ENCODE results near the gene WNT2.

Gene WNT2

DNA sequence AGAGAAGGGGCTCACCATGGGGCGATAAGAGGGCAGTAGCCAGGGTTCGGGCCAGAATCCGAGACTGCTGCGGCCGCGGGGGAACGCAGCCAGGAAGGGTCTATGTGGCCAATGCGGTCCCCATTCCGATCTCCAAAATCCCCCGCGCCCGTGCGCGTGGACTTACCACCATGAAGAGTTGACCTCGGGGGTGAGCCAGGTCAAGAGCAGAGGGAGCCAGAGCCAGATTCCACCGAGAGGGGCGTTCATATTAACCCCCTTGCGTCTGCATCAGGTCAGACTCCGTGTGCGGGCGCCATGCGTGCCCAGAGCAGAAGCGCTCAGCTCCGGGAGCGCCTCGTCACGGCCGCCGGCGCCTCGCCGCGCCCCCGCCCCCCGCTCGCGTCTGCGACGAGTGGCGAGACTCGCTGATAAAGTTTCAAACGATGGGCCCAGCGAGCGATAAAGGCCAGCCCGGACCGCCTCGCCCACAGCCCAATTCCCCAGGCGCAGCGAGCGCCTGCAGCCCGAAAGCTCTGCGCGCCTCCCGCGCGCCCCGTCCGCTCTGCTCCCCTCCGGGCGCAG, at the start of gene WNT2:
Gene WNT2 (minus strand): TSS at position 318 of the 564 bp plus-strand sequence. CDS start 69 bp downstream, at position 249.
- H3K36me3 Mint-ChIP-seq (ENCODE audit: low read depth) = no peaks in the 10 kb centered on the region
- peaks cover 62% of the 10 kb centered on the region for H3K27me3 Mint-ChIP-seq
- intact Hi-C loops (cut with micrococcal nuclease) = no loop called here
- H3K27ac Mint-ChIP-seq = no peak within 1 kb of the TSS
- no peaks in the 10 kb centered on the region for H3K4me1 Mint-ChIP-seq (ENCODE audit: low read depth)
- H3K4me3 Mint-ChIP-seq = no peak within 1 kb of the TSS
- H3K9me3 Mint-ChIP-seq = no peaks in the 10 kb centered on the region

GRCh38 chr7:117372073-117372472, 49.2 kb upstream of the WNT2 start:
- no peaks in the 10 kb centered on the region for H3K36me3 Mint-ChIP-seq (ENCODE audit: low read depth)
- no peaks in the 10 kb centered on the region for H3K9me3 Mint-ChIP-seq
- intact Hi-C loops (cut with micrococcal nuclease) = no loop called here
- H3K27me3 Mint-ChIP-seq = no peaks in the 10 kb centered on the region
- no peak overlapping the region for H3K27ac Mint-ChIP-seq
- no peak overlapping the region for H3K4me3 Mint-ChIP-seq
- H3K4me1 Mint-ChIP-seq (ENCODE audit: low read depth) = no peaks in the 10 kb centered on the region

GRCh38 chr7:117364339-117365080, 41.7 kb upstream of the WNT2 start:
- no peak overlapping the region for H3K4me3 Mint-ChIP-seq
- H3K27ac Mint-ChIP-seq = no peak overlapping the region
- no peaks in the 10 kb centered on the region for H3K9me3 Mint-ChIP-seq
- H3K27me3 Mint-ChIP-seq = peaks cover 1% of the 10 kb centered on the region
- H3K36me3 Mint-ChIP-seq (ENCODE audit: low read depth) = no peaks in the 10 kb centered on the region
- intact Hi-C loops (cut with micrococcal nuclease) = no loop called here
- H3K4me1 Mint-ChIP-seq (ENCODE audit: low read depth) = no peaks in the 10 kb centered on the region

GRCh38 chr7:117362294-117362888, 39.5 kb upstream of the WNT2 start:
- Mint-ChIP-seq H3K36me3 (ENCODE audit: low read depth) (no peaks in the 10 kb centered on the region), H3K27me3 (peaks cover 1% of the 10 kb centered on the region), H3K27ac (no peak overlapping the region), H3K4me3 (no peak overlapping the region), H3K9me3 (no peaks in the 10 kb centered on the region), H3K4me1 (ENCODE audit: low read depth) (no peaks in the 10 kb centered on the region)
- intact Hi-C loops (cut with micrococcal nuclease) = no loop called here

- peaks cover 8% of the 10 kb centered on the region for H3K9me3 Mint-ChIP-seq
- H3K36me3 Mint-ChIP-seq (ENCODE audit: low read depth) = no peaks in the 10 kb centered on the region
- H3K4me1 Mint-ChIP-seq (ENCODE audit: low read depth) = no peaks in the 10 kb centered on the region
- no peak overlapping the region for H3K4me3 Mint-ChIP-seq
- H3K27me3 Mint-ChIP-seq = no peaks in the 10 kb centered on the region
- H3K27ac Mint-ChIP-seq = no peak overlapping the region
- intact Hi-C loops (cut with micrococcal nuclease) = no loop called here
Measured at GRCh38 chr7:117350027-117350426, 27.2 kb upstream of the WNT2 start.

- H3K4me3 Mint-ChIP-seq = no peak overlapping the region
- H3K27me3 Mint-ChIP-seq = no peaks in the 10 kb centered on the region
Measured at GRCh38 chr7:117349570-117349969, 26.7 kb upstream of the WNT2 start.

DNA sequence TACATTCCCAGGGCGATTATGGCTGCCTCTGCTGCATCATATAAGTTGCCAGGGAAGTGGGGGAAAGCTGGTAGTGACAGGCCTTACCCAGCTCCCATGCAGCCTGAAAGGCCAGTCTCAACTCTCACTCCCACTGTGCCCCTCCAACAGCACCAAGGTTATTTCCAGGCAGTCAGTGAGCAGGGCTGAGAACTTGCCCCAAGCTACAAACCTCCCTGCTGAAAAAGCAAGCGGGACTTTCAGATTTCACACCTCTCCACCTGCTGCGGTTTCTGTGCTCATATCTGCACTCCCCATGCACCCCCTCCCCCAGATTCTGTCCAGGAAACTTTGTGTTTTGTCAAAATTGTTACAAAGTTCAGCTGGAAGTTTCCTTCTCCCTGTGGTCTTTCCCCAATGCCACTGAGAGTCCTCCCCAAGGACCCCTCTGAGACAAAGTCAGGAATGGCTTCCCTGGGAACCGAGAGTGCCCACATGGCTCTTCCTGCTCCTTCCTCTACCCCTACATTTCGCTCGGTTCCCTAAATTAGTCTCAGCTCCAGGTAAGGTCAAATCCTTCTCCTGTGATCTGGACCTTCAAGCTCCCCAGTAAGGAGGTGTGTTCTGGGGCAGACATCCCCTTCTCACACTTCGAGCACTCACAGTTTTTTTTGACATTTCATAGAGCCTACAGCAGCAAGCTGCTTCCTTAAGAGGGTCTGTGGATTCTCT, 25.3 kb upstream of the WNT2 start:
- Mint-ChIP-seq H3K27ac (no peak overlapping the region), H3K4me3 (no peak overlapping the region), H3K4me1 (ENCODE audit: low read depth) (no peaks in the 10 kb centered on the region), H3K27me3 (no peaks in the 10 kb centered on the region), H3K36me3 (ENCODE audit: low read depth) (no peaks in the 10 kb centered on the region), H3K9me3 (peaks cover 8% of the 10 kb centered on the region)
- intact Hi-C loops (cut with micrococcal nuclease) = no loop called here

More at GRCh38 chr7:117349570-117349969, 26.7 kb upstream of the WNT2 start:
- intact Hi-C loops (cut with micrococcal nuclease) = no loop called here
- Mint-ChIP-seq H3K9me3 (peaks cover 8% of the 10 kb centered on the region), H3K27ac (no peak overlapping the region), H3K4me1 (ENCODE audit: low read depth) (no peaks in the 10 kb centered on the region), H3K36me3 (ENCODE audit: low read depth) (no peaks in the 10 kb centered on the region)

GRCh38 chr7:117347480-117347879, 24.6 kb upstream of the WNT2 start:
- no peak overlapping the region for H3K27ac Mint-ChIP-seq
- no peak overlapping the region for H3K4me3 Mint-ChIP-seq
- no peaks in the 10 kb centered on the region for H3K36me3 Mint-ChIP-seq (ENCODE audit: low read depth)
- H3K27me3 Mint-ChIP-seq = no peaks in the 10 kb centered on the region
- no peaks in the 10 kb centered on the region for H3K4me1 Mint-ChIP-seq (ENCODE audit: low read depth)
- intact Hi-C loops (cut with micrococcal nuclease) = no loop called here
- peaks cover 8% of the 10 kb centered on the region for H3K9me3 Mint-ChIP-seq

GRCh38 chr7:117346161-117346560, 23.3 kb upstream of the WNT2 start:
- Mint-ChIP-seq H3K27me3 (no peaks in the 10 kb centered on the region), H3K4me1 (ENCODE audit: low read depth) (no peaks in the 10 kb centered on the region), H3K4me3 (no peak overlapping the region), H3K36me3 (ENCODE audit: low read depth) (no peaks in the 10 kb centered on the region), H3K27ac (no peak overlapping the region), H3K9me3 (peaks cover 8% of the 10 kb centered on the region)
- intact Hi-C loops (cut with micrococcal nuclease) = no loop called here

DNA sequence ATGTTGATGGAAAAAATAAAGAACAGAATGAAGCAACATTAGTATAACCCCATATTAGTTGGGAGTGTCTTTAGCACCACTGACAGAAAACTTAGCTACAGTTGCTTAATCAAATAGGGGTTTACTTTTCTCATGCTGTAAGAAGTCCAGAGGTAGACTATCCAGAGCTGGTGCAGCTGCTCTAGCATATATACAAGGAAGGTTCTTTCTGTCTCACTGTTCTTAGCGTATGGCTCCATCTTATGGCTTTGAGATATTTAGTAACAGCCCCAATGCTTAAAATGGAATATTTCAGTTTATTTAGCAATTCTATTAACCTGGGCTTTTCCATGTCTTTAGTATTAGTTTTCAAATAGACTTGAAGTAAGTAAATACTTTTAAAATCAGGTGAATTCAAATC, 15.2 kb upstream of the WNT2 start:
- Mint-ChIP-seq H3K27ac (no peak overlapping the region), H3K4me3 (no peak overlapping the region), H3K36me3 (ENCODE audit: low read depth) (no peaks in the 10 kb centered on the region), H3K4me1 (ENCODE audit: low read depth) (no peaks in the 10 kb centered on the region), H3K27me3 (no peaks in the 10 kb centered on the region), H3K9me3 (no peaks in the 10 kb centered on the region)
- intact Hi-C loops (cut with micrococcal nuclease) = no loop called here

DNA sequence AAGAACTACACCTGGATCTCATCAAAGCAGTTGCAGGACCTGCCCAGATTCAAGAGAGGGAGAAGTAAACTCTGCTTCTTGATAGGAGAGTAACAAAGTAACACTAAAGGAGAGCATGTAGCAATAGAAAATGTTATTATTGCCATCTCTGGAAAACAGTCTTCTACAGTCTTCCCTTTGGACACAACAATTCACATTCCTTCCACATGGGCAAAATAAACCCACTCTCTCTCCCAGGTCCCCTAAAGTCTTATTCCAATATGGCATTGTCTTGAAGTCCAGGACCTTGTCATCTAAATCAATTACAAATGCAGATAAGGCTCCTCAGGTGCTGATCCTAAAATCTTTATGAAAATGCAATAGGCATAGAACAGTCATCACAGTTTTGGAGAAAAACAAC, 10.3 kb upstream of the WNT2 start:
- intact Hi-C loops (cut with micrococcal nuclease) = no loop called here
- no peaks in the 10 kb centered on the region for H3K4me1 Mint-ChIP-seq (ENCODE audit: low read depth)
- no peak overlapping the region for H3K27ac Mint-ChIP-seq
- H3K36me3 Mint-ChIP-seq (ENCODE audit: low read depth) = no peaks in the 10 kb centered on the region
- H3K27me3 Mint-ChIP-seq = no peaks in the 10 kb centered on the region
- H3K4me3 Mint-ChIP-seq = no peak overlapping the region
- H3K9me3 Mint-ChIP-seq = peaks cover 9% of the 10 kb centered on the region

DNA sequence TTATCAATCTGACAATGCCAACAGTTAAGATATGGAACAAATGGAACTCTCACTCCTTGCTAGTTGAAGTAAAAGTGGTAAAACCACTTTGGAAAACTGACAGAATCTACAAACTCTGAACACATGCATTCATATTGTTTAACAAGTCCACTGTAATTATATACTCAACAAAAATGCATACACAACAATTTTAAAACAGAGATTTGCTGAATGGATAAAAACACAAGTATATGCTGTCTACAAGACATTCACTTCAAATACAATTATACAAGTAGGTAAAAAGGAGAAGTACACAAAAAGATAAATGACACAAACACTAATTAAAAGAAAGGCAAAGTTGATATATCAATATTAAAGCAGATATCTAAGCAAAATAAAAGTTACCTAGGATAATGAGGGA, 9.2 kb upstream of the WNT2 start:
- Mint-ChIP-seq H3K27me3 (peaks cover 2% of the 10 kb centered on the region), H3K4me3 (no peak overlapping the region), H3K4me1 (ENCODE audit: low read depth) (no peaks in the 10 kb centered on the region), H3K9me3 (peaks cover 9% of the 10 kb centered on the region), H3K36me3 (ENCODE audit: low read depth) (no peaks in the 10 kb centered on the region), H3K27ac (no peak overlapping the region)
- intact Hi-C loops (cut with micrococcal nuclease) = no loop called here

DNA sequence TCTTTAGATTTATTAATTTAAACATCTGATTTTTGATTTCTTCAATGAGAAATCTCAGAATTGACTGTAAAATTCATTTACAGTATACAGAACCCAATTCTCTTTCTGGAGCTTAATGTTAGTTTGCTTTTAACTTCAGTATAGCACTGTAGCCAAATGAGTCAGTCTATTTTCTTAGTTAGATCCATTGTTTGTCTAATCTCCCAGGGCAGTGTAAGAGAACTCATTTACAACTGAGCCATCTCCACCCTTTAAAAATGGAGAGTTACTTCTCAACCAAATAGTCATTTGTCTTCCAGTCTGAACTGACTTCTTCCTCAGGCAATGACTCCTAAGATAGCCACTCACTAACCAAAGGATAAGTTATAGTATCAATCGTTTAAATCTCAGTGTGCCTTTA, 3.0 kb upstream of the WNT2 start:
- H3K27ac Mint-ChIP-seq = no peak overlapping the region
- H3K27me3 Mint-ChIP-seq = peaks cover 53% of the 10 kb centered on the region
- H3K4me1 Mint-ChIP-seq (ENCODE audit: low read depth) = no peaks in the 10 kb centered on the region
- intact Hi-C loops (cut with micrococcal nuclease) = no loop called here
- no peak overlapping the region for H3K4me3 Mint-ChIP-seq
- H3K9me3 Mint-ChIP-seq = peaks cover 9% of the 10 kb centered on the region
- no peaks in the 10 kb centered on the region for H3K36me3 Mint-ChIP-seq (ENCODE audit: low read depth)

GRCh38 chr7:117324960-117325359, 2.1 kb upstream of the WNT2 start:
- intact Hi-C loops (cut with micrococcal nuclease) = no loop called here
- Mint-ChIP-seq H3K4me1 (ENCODE audit: low read depth) (no peaks in the 10 kb centered on the region), H3K27ac (no peak overlapping the region), H3K27me3 (peaks cover 62% of the 10 kb centered on the region), H3K4me3 (no peak overlapping the region), H3K36me3 (ENCODE audit: low read depth) (no peaks in the 10 kb centered on the region), H3K9me3 (peaks cover 9% of the 10 kb centered on the region)

All from dendritic cell treated with granulocyte-macrophage colony-stimulating factor and Interleukin-4, amounts not matched to agents 40 ng/mL and 50 ng/mL, for 4 days (primary cell).